HCT116 (cell line): ENCODE data around the gene HIBADH. TPM values are rescaled to one million over a fixed set of nuclear protein-coding genes. Genes with fewer than 3 reads are reported as not detected.

Experiments used
- ATAC-seq: fragments of 200-7000 bp; cut with Tn5 transposase; 2 replicates; pipeline ENCODE4 v1.9.1; 2020; ENCODE audit warnings: mild to moderate bottlenecking, moderate library complexity
- BruUV-seq: library from RNA; stranded (reverse); fragments of 400-500 nt; replicated peaks from 2 replicates; lab custom pipeline; 2021; lab: Mats Ljungman, UMichigan
- CTCF ChIA-PET: fragments of 300-600 bp; sonication (Branson Sonifier 250); formaldehyde crosslinking; loops from one replicate; lab custom pipeline; 2021; ENCODE audit warnings: antibody characterized with exemption; lab: Charles Lee
- POLR2A ChIA-PET: fragments of 300-600, 350-600 bp; sonication (Branson Sonifier 250); formaldehyde crosslinking; loops from one replicate; lab custom pipeline; 2021; ENCODE audit warnings: antibody characterized with exemption; lab: Charles Lee
- RAD21 ChIA-PET, 2 experiments: fragments of 300-600 bp; sonication (Branson Sonifier 250); formaldehyde crosslinking; loops; one replicate each; lab custom pipeline; 2023; ENCODE audit warnings: low total read pairs in 2 of 2; ENCODE audit not compliant: uncharacterized antibody in 2 of 2, unreplicated experiment in 2 of 2, low non-redundant PET in 1 of 2; lab: Charles Lee
- DNase-seq: peaks from one replicate; pipeline ENCODE4 v3.0.0-alpha.2; 2010; ENCODE audit warnings: low read depth, low spot score
- H2AFZ ChIP-seq: fragments of 200-600 bp; shearing (Covaris generic), sonication (generic); 2 replicates; pipeline ENCODE4 v1.6.1; 2017; ENCODE audit warnings: low read depth, mixed run types, mixed read lengths, antibody characterized with exemption, low read length; ENCODE audit not compliant: poor library complexity, severe bottlenecking
- H3K27ac ChIP-seq: 2 replicates; pipeline ENCODE4 v1.5.1; 2012; ENCODE audit warnings: low read depth, low read length
- H3K27me3 ChIP-seq: fragments of 200-600 bp; sonication (generic); 2 replicates; pipeline ENCODE4 v1.6.1; 2016; ENCODE audit warnings: mixed run types, low read length, mixed read lengths; ENCODE audit not compliant: insufficient read depth
- H3K36me3 ChIP-seq, 2 experiments: fragments of 200-500 bp in 1 of 2; fragments of 200-600 bp in 1 of 2; sonication (Bioruptor generic) in 1 of 2; sonication (generic) in 1 of 2; 2 replicates each; pipeline versions ENCODE4 v1.5.1 to v1.6.1; 2014 to 2016; ENCODE audit warnings: low read length in 2 of 2, inconsistent platforms in 1 of 2, mixed read lengths in 1 of 2, mixed run types in 1 of 2; ENCODE audit not compliant: insufficient read depth in 2 of 2, control insufficient read depth in 1 of 2
- H3K4me1 ChIP-seq, 2 experiments: fragments of 200-600 bp in 1 of 2; sonication (generic) in 1 of 2; 2 replicates each; pipeline versions ENCODE4 v1.5.1 to v1.6.1; 2012 to 2017; ENCODE audit warnings: low read length in 2 of 2, inconsistent platforms in 1 of 2, mild to moderate bottlenecking in 1 of 2, mixed read lengths in 1 of 2, mixed run types in 1 of 2, moderate library complexity in 1 of 2; ENCODE audit not compliant: insufficient read depth in 2 of 2, control insufficient read depth in 1 of 2
- H3K4me2 ChIP-seq: fragments of 200-600 bp; sonication (generic); 2 replicates; pipeline ENCODE4 v1.6.1; 2017; ENCODE audit warnings: mixed run types, low read length, mixed read lengths
- H3K4me3 ChIP-seq, 2 experiments: fragments of 200-600 bp in 1 of 2; sonication (generic) in 1 of 2; replicated peaks in 1 of 2; 2 replicates each; pipeline ENCODE4 v1.5.1; 2011 to 2016; ENCODE audit warnings: low read length in 2 of 2, control low read depth in 1 of 2, low read depth in 1 of 2, mild to moderate bottlenecking in 1 of 2, mixed read lengths in 1 of 2, mixed run types in 1 of 2
- H3K79me2 ChIP-seq: fragments of 200-600 bp; sonication (generic); 2 replicates; pipeline ENCODE4 v1.6.1; 2017; ENCODE audit warnings: mild to moderate bottlenecking, mixed run types, low read length, moderate library complexity, mixed read lengths; ENCODE audit not compliant: insufficient read depth
- H3K9ac ChIP-seq: fragments of 200-600 bp; sonication (generic); 2 replicates; pipeline ENCODE4 v1.6.1; 2016; ENCODE audit warnings: low read length, mixed read lengths
- H3K9me2 ChIP-seq: fragments of 200-600 bp; sonication (generic), shearing (Covaris generic); 2 replicates; pipeline ENCODE4 v1.6.1; 2017; ENCODE audit warnings: mixed run types, mild to moderate bottlenecking, moderate library complexity; ENCODE audit not compliant: insufficient read depth
- H3K9me3 ChIP-seq, 2 experiments: fragments of 200-500 bp in 1 of 2; fragments of 200-600 bp in 1 of 2; sonication (Bioruptor generic) in 1 of 2; sonication (generic) in 1 of 2; 2 replicates each; pipeline ENCODE4 v1.6.1; 2014 to 2017; ENCODE audit warnings: low read length in 2 of 2, mixed read lengths in 2 of 2, inconsistent platforms in 1 of 2, low read depth in 1 of 2, mild to moderate bottlenecking in 1 of 2, mixed run types in 1 of 2, moderate library complexity in 1 of 2; ENCODE audit not compliant: control insufficient read depth in 1 of 2, insufficient read depth in 1 of 2
- H4K20me1 ChIP-seq: fragments of 200-600 bp; sonication (generic), shearing (Covaris generic); 2 replicates; pipeline ENCODE4 v1.6.1; 2017; ENCODE audit warnings: mixed run types, mild to moderate bottlenecking, moderate library complexity; ENCODE audit not compliant: insufficient read depth
- CBX3 ChIP-seq: IDR thresholded peaks from 2 replicates; pipeline ENCODE4 v1.6.1; 2012; ENCODE audit warnings: low read depth
- CEBPB ChIP-seq: IDR thresholded peaks from 2 replicates; pipeline ENCODE4 v1.6.1; 2012; ENCODE audit warnings: low read depth
- ELF1 ChIP-seq: IDR thresholded peaks from 2 replicates; pipeline ENCODE4 v1.6.1; 2012; ENCODE audit warnings: low read depth, borderline replicate concordance
- FOSL1 ChIP-seq: IDR thresholded peaks from 2 replicates; pipeline ENCODE4 v1.6.1; 2012; ENCODE audit warnings: low read depth
- JUND ChIP-seq: IDR thresholded peaks from 2 replicates; pipeline ENCODE4 v1.6.1; 2012
- POLR2A ChIP-seq: IDR thresholded peaks from 2 replicates; pipeline ENCODE4 v1.7.0; 2011; ENCODE audit warnings: borderline replicate concordance; ENCODE audit not compliant: insufficient read depth, insufficient read length; ENCODE audit errors: extremely low read depth
- POLR2AphosphoS5 ChIP-seq: IDR thresholded peaks from 2 replicates; pipeline ENCODE4 v1.6.1; 2011; ENCODE audit warnings: mild to moderate bottlenecking, low read depth, low read length, moderate library complexity
- RAD21 ChIP-seq: IDR thresholded peaks from 2 replicates; pipeline ENCODE4 v1.6.1; 2012; ENCODE audit warnings: low read depth, mild to moderate bottlenecking
- SIN3A ChIP-seq: IDR thresholded peaks from 2 replicates; pipeline ENCODE4 v1.6.1; 2012; ENCODE audit warnings: low read depth
- SRF ChIP-seq: IDR thresholded peaks from 2 replicates; pipeline ENCODE4 v1.6.1; 2012; ENCODE audit warnings: low read depth
- intact Hi-C: fragments of 100-400 bp; cut with micrococcal nuclease; formaldehyde crosslinking; loops from 2 replicates; pipeline ENCODE4 v1.10.0; 2022
- total RNA-seq: library from RNA; stranded (reverse); gene quantifications from one replicate; pipeline ENCODE4 v1.2.1, GENCODE V29; 2021; ENCODE audit not compliant: unreplicated experiment
- TF ChIP-seq, protein P1 (sequence below): IDR thresholded peaks from 2 replicates; pipeline ENCODE4 v1.6.1; 2012; ENCODE audit warnings: low read depth
- TF ChIP-seq, protein P2 (sequence below): IDR thresholded peaks from 2 replicates; pipeline ENCODE4 v1.6.1; 2012

The HIBADH gene
- total RNA-seq, 1 experiment from 2014 or later = 32.4 TPM

DNA sequence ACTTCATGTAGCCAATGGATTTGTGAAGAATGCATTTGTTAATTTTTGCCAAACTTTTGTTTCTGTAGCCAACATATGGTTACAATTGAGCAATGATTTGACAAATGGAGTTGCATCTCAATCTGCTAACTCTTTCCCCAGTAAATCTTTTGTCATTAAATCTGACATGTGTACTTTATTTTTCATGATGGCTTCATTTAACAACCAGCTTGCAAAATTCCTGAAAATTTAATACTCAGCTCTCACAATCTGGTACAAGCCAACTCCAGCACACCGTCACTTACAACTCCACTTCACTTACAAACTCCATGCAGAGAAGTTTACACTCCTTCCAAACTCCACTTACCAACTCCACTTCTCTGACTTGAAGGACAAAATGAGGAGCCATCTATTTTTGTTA is 26.5 kb upstream of the HIBADH start:
- ATAC-seq (peak; percentile 35), DNase-seq (no peak)
- Histone ChIP-seq H3K9me3 (no peaks in the 10 kb centered on the region), H3K27ac (no peak overlapping the region), H3K36me3 (no peaks in the 10 kb centered on the region), H3K9me2 (no peaks in the 10 kb centered on the region), H3K4me1 (peaks cover 0 to 17% of the 10 kb centered on the region in 2 experiments; a peak in 2 of 4 replicates), H3K4me2 (no peak overlapping the region), H3K27me3 (no peaks in the 10 kb centered on the region), H4K20me1 (no peaks in the 10 kb centered on the region), H2AFZ (no peak overlapping the region), H3K9ac (no peak overlapping the region), H3K79me2 (no peaks in the 10 kb centered on the region), H3K4me3 (no peak overlapping the region)
- no TSS peak for BruUV-seq
- intact Hi-C loops = loop anchor here (1.0 to 5.0 kb wide), 4 partner anchors 53 to 331 kb away; partner anchors contain the start of gene TAX1BP1
- RAD21 ChIA-PET = interaction anchor here in 1 of 2 experiments (1.0 kb wide), 1 partner anchor 86 kb away, joined by 4 read pairs; no protein-coding TSS in a partner anchor
- CTCF ChIA-PET = interaction anchor here (1.7 to 2.5 kb wide), 3 partner anchors 231 to 404 kb away, joined by 3 to 6 read pairs (median 6); no protein-coding TSS in a partner anchor
- POLR2A ChIA-PET = no interaction called here
- TF ChIP-seq JUND (no peak), SIN3A (no peak), POLR2A (no peak), SRF (no peak), FOSL1 (no peak), CEBPB (no peak), CBX3 (no peak), RAD21 (no peak), ELF1 (no peak), POLR2AphosphoS5 (no peak)
- TF ChIP-seq, protein P1, sequence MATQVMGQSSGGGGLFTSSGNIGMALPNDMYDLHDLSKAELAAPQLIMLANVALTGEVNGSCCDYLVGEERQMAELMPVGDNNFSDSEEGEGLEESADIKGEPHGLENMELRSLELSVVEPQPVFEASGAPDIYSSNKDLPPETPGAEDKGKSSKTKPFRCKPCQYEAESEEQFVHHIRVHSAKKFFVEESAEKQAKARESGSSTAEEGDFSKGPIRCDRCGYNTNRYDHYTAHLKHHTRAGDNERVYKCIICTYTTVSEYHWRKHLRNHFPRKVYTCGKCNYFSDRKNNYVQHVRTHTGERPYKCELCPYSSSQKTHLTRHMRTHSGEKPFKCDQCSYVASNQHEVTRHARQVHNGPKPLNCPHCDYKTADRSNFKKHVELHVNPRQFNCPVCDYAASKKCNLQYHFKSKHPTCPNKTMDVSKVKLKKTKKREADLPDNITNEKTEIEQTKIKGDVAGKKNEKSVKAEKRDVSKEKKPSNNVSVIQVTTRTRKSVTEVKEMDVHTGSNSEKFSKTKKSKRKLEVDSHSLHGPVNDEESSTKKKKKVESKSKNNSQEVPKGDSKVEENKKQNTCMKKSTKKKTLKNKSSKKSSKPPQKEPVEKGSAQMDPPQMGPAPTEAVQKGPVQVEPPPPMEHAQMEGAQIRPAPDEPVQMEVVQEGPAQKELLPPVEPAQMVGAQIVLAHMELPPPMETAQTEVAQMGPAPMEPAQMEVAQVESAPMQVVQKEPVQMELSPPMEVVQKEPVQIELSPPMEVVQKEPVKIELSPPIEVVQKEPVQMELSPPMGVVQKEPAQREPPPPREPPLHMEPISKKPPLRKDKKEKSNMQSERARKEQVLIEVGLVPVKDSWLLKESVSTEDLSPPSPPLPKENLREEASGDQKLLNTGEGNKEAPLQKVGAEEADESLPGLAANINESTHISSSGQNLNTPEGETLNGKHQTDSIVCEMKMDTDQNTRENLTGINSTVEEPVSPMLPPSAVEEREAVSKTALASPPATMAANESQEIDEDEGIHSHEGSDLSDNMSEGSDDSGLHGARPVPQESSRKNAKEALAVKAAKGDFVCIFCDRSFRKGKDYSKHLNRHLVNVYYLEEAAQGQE = no peak
- TF ChIP-seq, protein P2, sequence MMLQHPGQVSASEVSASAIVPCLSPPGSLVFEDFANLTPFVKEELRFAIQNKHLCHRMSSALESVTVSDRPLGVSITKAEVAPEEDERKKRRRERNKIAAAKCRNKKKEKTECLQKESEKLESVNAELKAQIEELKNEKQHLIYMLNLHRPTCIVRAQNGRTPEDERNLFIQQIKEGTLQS = no peak
